Lower leg skin (tissue), 3 donors: ENCODE measurements around the gene KRT35.

Experiments used
- POLR2A ChIP-seq, 2 donors: fragments of 450-650 bp; IDR thresholded peaks; one replicate each; pipeline ENCODE4 v1.6.1; 2016 to 2017; ENCODE audit warnings: antibody characterized with exemption in 2 of 2, mild to moderate bottlenecking in 1 of 2, moderate library complexity in 1 of 2
- TF ChIP-seq, protein P1 (sequence below), 3 donors: fragments of 450-650 bp; IDR thresholded peaks; one replicate each; pipeline ENCODE4 v1.5.1; 2016; ENCODE audit warnings: antibody characterized with exemption in 3 of 3, mild to moderate bottlenecking in 3 of 3, moderate library complexity in 2 of 3

DNA sequence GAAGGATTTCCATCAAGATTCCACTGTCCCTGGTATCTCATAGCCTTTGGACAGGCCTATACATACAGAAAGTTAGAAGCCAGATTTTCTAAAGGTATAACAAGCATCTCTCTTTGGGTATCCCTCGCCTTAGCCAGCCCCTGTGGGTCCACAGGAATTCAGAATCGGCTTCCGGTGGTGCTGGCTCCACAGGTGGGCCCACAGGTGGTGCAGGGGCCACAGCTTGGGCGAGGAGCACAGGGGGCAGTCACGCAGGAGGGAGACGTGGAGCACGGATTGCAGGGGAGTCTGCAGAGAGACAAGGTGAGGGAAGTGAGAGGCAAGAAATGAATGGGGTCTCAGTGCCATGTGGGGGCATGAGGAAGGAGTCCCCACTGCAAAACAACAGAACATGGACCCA, 43.7 kb downstream of the KRT35 start:
- TF ChIP-seq, protein P1, sequence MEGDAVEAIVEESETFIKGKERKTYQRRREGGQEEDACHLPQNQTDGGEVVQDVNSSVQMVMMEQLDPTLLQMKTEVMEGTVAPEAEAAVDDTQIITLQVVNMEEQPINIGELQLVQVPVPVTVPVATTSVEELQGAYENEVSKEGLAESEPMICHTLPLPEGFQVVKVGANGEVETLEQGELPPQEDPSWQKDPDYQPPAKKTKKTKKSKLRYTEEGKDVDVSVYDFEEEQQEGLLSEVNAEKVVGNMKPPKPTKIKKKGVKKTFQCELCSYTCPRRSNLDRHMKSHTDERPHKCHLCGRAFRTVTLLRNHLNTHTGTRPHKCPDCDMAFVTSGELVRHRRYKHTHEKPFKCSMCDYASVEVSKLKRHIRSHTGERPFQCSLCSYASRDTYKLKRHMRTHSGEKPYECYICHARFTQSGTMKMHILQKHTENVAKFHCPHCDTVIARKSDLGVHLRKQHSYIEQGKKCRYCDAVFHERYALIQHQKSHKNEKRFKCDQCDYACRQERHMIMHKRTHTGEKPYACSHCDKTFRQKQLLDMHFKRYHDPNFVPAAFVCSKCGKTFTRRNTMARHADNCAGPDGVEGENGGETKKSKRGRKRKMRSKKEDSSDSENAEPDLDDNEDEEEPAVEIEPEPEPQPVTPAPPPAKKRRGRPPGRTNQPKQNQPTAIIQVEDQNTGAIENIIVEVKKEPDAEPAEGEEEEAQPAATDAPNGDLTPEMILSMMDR (IDR thresholded peaks at IDR 0.05), result no peak
- no peak for TF ChIP-seq POLR2A (IDR thresholded peaks at IDR 0.05)
